IMR-90 (cell line): ENCODE results near the gene MIEN1. TPM values are rescaled to one million over a fixed set of nuclear protein-coding genes. Genes with fewer than 3 reads are reported as not detected.

ENCODE experiments used
- ATAC-seq: fragments of 200-7000 bp; cut with Tn5 transposase; 2 replicates; pipeline ENCODE4 v1.9.1; 2020; ENCODE audit warnings: low read depth, mild to moderate bottlenecking, moderate library complexity
- BruUV-seq: library from RNA; stranded (reverse); fragments of 400-500 nt; replicated peaks from 2 replicates; lab custom pipeline; 2021; lab: Mats Ljungman, UMichigan
- CTCF ChIA-PET: fragments of 300-600 bp; formaldehyde crosslinking; extraction: SDS; loops from one replicate; lab custom pipeline; 2021; ENCODE audit warnings: antibody characterized with exemption; lab: Yijun Ruan, JAX
- POLR2A ChIA-PET: fragments of 300-600 bp; sonication (Branson Sonifier 250); formaldehyde crosslinking; loops from one replicate; lab custom pipeline; 2022; ENCODE audit warnings: antibody characterized with exemption; ENCODE audit not compliant: unreplicated experiment; lab: Charles Lee
- DNase-seq: peaks from one replicate; pipeline ENCODE4 v3.0.0; 2013
- H2AFZ ChIP-seq: replicated peaks from 2 replicates; pipeline ENCODE3; 2013; ENCODE audit warnings: low read length, mild to moderate bottlenecking; ENCODE audit not compliant: poor library complexity
- H2AK5ac ChIP-seq: 2 replicates; pipeline ENCODE4 v1.6.1; 2013; ENCODE audit warnings: low read depth, low read length, inconsistent platforms
- H2AK9ac ChIP-seq: replicated peaks from 2 replicates; pipeline ENCODE3; 2013; ENCODE audit warnings: mild to moderate bottlenecking, low read depth, low read length, moderate library complexity; ENCODE audit not compliant: poor library complexity
- H2BK120ac ChIP-seq: 2 replicates; pipeline ENCODE4 v1.6.1; 2013; ENCODE audit warnings: low read depth, low read length, inconsistent platforms
- H2BK15ac ChIP-seq: 3 replicates; pipeline ENCODE4 v1.6.1; 2013; ENCODE audit warnings: low read depth, low read length, inconsistent platforms
- H2BK20ac ChIP-seq: 2 replicates; pipeline ENCODE4 v1.6.1; 2013; ENCODE audit warnings: low read depth, mild to moderate bottlenecking, inconsistent platforms, low read length, moderate library complexity
- H2BK5ac ChIP-seq: 2 replicates; pipeline ENCODE4 v1.6.1; 2013; ENCODE audit warnings: mild to moderate bottlenecking, low read depth, low read length, inconsistent platforms; ENCODE audit not compliant: poor library complexity, severe bottlenecking
- H3K14ac ChIP-seq: replicated peaks from 2 replicates; pipeline ENCODE4 v1.6.1; 2013; ENCODE audit warnings: low read depth, low read length, inconsistent platforms
- H3K18ac ChIP-seq: 2 replicates; pipeline ENCODE4 v1.6.1; 2013; ENCODE audit warnings: low read depth, low read length, control low read depth
- H3K23ac ChIP-seq: 2 replicates; pipeline ENCODE4 v1.6.1; 2013; ENCODE audit warnings: low read depth, low read length, inconsistent platforms
- H3K27ac ChIP-seq: 2 replicates; pipeline ENCODE4 v1.5.1; 2013; ENCODE audit warnings: mild to moderate bottlenecking, control low read depth, low read length; ENCODE audit not compliant: insufficient read depth
- H3K27me3 ChIP-seq: 2 replicates; pipeline ENCODE4 v1.6.1; 2013; ENCODE audit warnings: low read length; ENCODE audit not compliant: control insufficient read depth, insufficient read depth
- H3K36me3 ChIP-seq: 2 replicates; pipeline ENCODE4 v1.6.1; 2013; ENCODE audit warnings: low read length, mixed read lengths; ENCODE audit not compliant: control insufficient read depth, insufficient read depth
- H3K4ac ChIP-seq: 2 replicates; pipeline ENCODE4 v1.6.1; 2013; ENCODE audit warnings: low read depth, low read length, inconsistent platforms
- H3K4me1 ChIP-seq: 2 replicates; pipeline ENCODE4 v1.6.1; 2013; ENCODE audit warnings: low read length, mixed read lengths; ENCODE audit not compliant: control insufficient read depth, insufficient read depth
- H3K4me2 ChIP-seq: 2 replicates; pipeline ENCODE4 v1.6.1; 2013; ENCODE audit warnings: low read depth, mild to moderate bottlenecking, control low read depth, low read length, moderate library complexity
- H3K4me3 ChIP-seq: 2 replicates; pipeline ENCODE4 v1.5.1; 2013; ENCODE audit warnings: low read depth, mild to moderate bottlenecking, control low read depth, low read length, moderate library complexity; ENCODE audit not compliant: insufficient read depth
- H3K56ac ChIP-seq: 2 replicates; pipeline ENCODE4 v1.6.1; 2013; ENCODE audit warnings: low read length, inconsistent platforms; ENCODE audit not compliant: insufficient read depth; ENCODE audit errors: extremely low read depth
- H3K79me1 ChIP-seq, 2 experiments: 2 replicates each; pipeline ENCODE4 v1.6.1; 2013; ENCODE audit warnings: low read length in 2 of 2, inconsistent platforms in 1 of 2, low read depth in 1 of 2
- H3K9ac ChIP-seq: 2 replicates; pipeline ENCODE4 v1.6.1; 2013; ENCODE audit warnings: low read depth, low read length, control low read depth
- H3K9me1 ChIP-seq: 2 replicates; pipeline ENCODE4 v1.6.1; 2013; ENCODE audit warnings: low read length, inconsistent platforms; ENCODE audit not compliant: insufficient read depth
- H3K9me3 ChIP-seq: 2 replicates; pipeline ENCODE4 v1.6.1; 2013; ENCODE audit warnings: low read length; ENCODE audit not compliant: control insufficient read depth, insufficient read depth
- H4K20me1 ChIP-seq: 2 replicates; pipeline ENCODE4 v1.6.1; 2013; ENCODE audit warnings: low read length, inconsistent platforms; ENCODE audit not compliant: insufficient read depth
- H4K5ac ChIP-seq: 2 replicates; pipeline ENCODE4 v1.6.1; 2013; ENCODE audit warnings: mild to moderate bottlenecking, low read depth, low read length, control low read depth
- H4K8ac ChIP-seq, 2 experiments: 2 replicates each; pipeline ENCODE4 v1.6.1; 2013; ENCODE audit warnings: low read depth in 2 of 2, low read length in 2 of 2, control low read depth in 1 of 2, inconsistent platforms in 1 of 2
- H4K91ac ChIP-seq: 2 replicates; pipeline ENCODE4 v1.6.1; 2013; ENCODE audit warnings: low read depth, low read length, inconsistent platforms; ENCODE audit not compliant: insufficient read depth
- CEBPB ChIP-seq: IDR thresholded peaks from 2 replicates; pipeline ENCODE4 v1.6.1; 2012; ENCODE audit warnings: low read depth, low read length, improper control_type of control experiment
- CHD1 ChIP-seq: IDR thresholded peaks from 2 replicates; pipeline ENCODE4 v1.6.1; 2012; ENCODE audit warnings: low read depth, low read length, improper control_type of control experiment
- FOS ChIP-seq: fragments of 150-350 bp; IDR thresholded peaks from 2 replicates; pipeline ENCODE4 v1.6.1; 2016; ENCODE audit warnings: low read depth, low read length
- MAFK ChIP-seq: IDR thresholded peaks from 2 replicates; pipeline ENCODE4 v1.6.1; 2012; ENCODE audit warnings: low read depth, low read length, improper control_type of control experiment
- MAZ ChIP-seq: IDR thresholded peaks from 2 replicates; pipeline ENCODE4 v1.6.1; 2012; ENCODE audit warnings: low read depth, mild to moderate bottlenecking, low read length, improper control_type of control experiment, moderate library complexity, borderline replicate concordance
- MXI1 ChIP-seq: IDR thresholded peaks from 2 replicates; pipeline ENCODE4 v1.6.1; 2012; ENCODE audit warnings: low read depth, mild to moderate bottlenecking, low read length, moderate library complexity, borderline replicate concordance
- NFE2L2 ChIP-seq: fragments of 150-350 bp; IDR thresholded peaks from 2 replicates; pipeline ENCODE4 v1.6.1; 2016; ENCODE audit warnings: low read depth, mild to moderate bottlenecking, low read length
- RCOR1 ChIP-seq: IDR thresholded peaks from 2 replicates; pipeline ENCODE4 v1.6.1; 2012; ENCODE audit warnings: mild to moderate bottlenecking, low read length, improper control_type of control experiment; ENCODE audit not compliant: insufficient replicate concordance
- RFX5 ChIP-seq: IDR thresholded peaks from 2 replicates; pipeline ENCODE4 v1.8.0; 2012; ENCODE audit warnings: low read depth, mild to moderate bottlenecking, low read length, moderate library complexity
- USF2 ChIP-seq: fragments of 150-350 bp; IDR thresholded peaks from 2 replicates; pipeline ENCODE4 v1.6.1; 2017; ENCODE audit warnings: mild to moderate bottlenecking, antibody characterized with exemption, low read length, low read depth
- WGBS, 2 experiments: methylation state at CpG; one replicate each; pipeline versions ENCODE4 v1.1.5 to v1.1.7; 2013; ENCODE audit warnings: missing lambda C conversion rate in 2 of 2; ENCODE audit not compliant: insufficient read length in 1 of 2; ENCODE audit errors: extremely low coverage in 2 of 2; 5-methylcytosine and 5-hydroxymethylcytosine counted together
- dilution Hi-C: fragments of 300-500 bp; cut with HindIII; formaldehyde crosslinking; loops from one replicate; pipeline ENCODE4 v1.14.3; 2018; ENCODE audit warnings: low sequenced_read_pairs; ENCODE audit not compliant: unreplicated experiment
- in situ Hi-C: fragments of 300-500 bp; cut with MboI; formaldehyde crosslinking; loops from 3 replicates; pipeline ENCODE4 v1.14.3; 2019; ENCODE audit warnings: low sequenced_read_pairs, inconsistent platforms, mixed read lengths
- intact Hi-C: fragments of 100-400 bp; cut with micrococcal nuclease; formaldehyde crosslinking; loops from 2 replicates; pipeline ENCODE4 v1.10.0; 2022
- polyA plus RNA-seq, 3 experiments: library from polyadenylated mRNA; depleted of rRNA; stranded (reverse); fragments of >200 nt; gene quantifications; 2 replicates each; pipeline ENCODE4 v1.2.3, GENCODE V29; 2012; ENCODE audit warnings: low replicate concordance in 1 of 3
- total RNA-seq: library from RNA; depleted of rRNA; stranded (reverse); fragments of >200 nt; gene quantifications from 2 replicates; pipeline ENCODE4 v1.2.3, GENCODE V29; 2012

The MIEN1 gene
- total and polyA plus RNA-seq, 2 of the 4 experiments (the other 2 are of a cell fraction) = 20.3 to 75.6 TPM

GRCh38 chr17:39722965-39723848 lies 7.1 kb downstream of the MIEN1 start:
- peaks cover 52% of the 10 kb centered on the region for H3K36me3 ChIP-seq

More at GRCh38 chr17:39722965-39723848, 7.1 kb downstream of the MIEN1 start:
- no peaks in the 10 kb centered on the region for H3K4me1 ChIP-seq
- H2BK120ac ChIP-seq = no peak overlapping the region
- no peak overlapping the region for H2BK20ac ChIP-seq
- intact Hi-C loops (no loop called here), in situ Hi-C loops (no loop called here), dilution Hi-C loops (no loop called here)
- H3K79me1 ChIP-seq = no peaks in the 10 kb centered on the region; a peak in 1 of 4 replicates
- H3K27ac ChIP-seq = no peak overlapping the region
- H3K56ac ChIP-seq = no peak overlapping the region
- H4K91ac ChIP-seq = no peak overlapping the region
- ATAC-seq (no peak), DNase-seq (no peak)
- no peak overlapping the region for H4K8ac ChIP-seq
- no peak overlapping the region for H2AFZ ChIP-seq
- H4K5ac ChIP-seq = no peak overlapping the region
- no peaks in the 10 kb centered on the region for H3K27me3 ChIP-seq
- H3K4me2 ChIP-seq = no peak overlapping the region
- no peak overlapping the region for H3K4ac ChIP-seq
- no peak overlapping the region for H3K4me3 ChIP-seq
- 80% methylated on average over 5 of the region's 34 CpGs; no CpG with 5 or more reads in 1 of the 2 experiments for WGBS, 2 experiments
- TF ChIP-seq FOS (no peak), RFX5 (no peak), MXI1 (no peak), MAZ (no peak), NFE2L2 (no peak), CHD1 (no peak), RCOR1 (no peak), MAFK (no peak), CEBPB (no peak), USF2 (no peak)
- H3K23ac ChIP-seq = no peak overlapping the region
- BruUV-seq = no TSS peak
- H3K9me1 ChIP-seq = no peaks in the 10 kb centered on the region
- POLR2A ChIA-PET = no interaction called here
- no peak overlapping the region for H3K18ac ChIP-seq
- H2BK5ac ChIP-seq = no peak overlapping the region
- CTCF ChIA-PET = no interaction called here
- H3K9ac ChIP-seq = no peak overlapping the region
- no peaks in the 10 kb centered on the region for H3K9me3 ChIP-seq
- no peak overlapping the region for H2BK15ac ChIP-seq
- H3K14ac ChIP-seq = no peak overlapping the region
- H2AK5ac ChIP-seq = no peak overlapping the region
- H2AK9ac ChIP-seq = no peak overlapping the region
- no peaks in the 10 kb centered on the region for H4K20me1 ChIP-seq
